ENCODE results near the gene STAC2.

Gene STAC2

DNA sequence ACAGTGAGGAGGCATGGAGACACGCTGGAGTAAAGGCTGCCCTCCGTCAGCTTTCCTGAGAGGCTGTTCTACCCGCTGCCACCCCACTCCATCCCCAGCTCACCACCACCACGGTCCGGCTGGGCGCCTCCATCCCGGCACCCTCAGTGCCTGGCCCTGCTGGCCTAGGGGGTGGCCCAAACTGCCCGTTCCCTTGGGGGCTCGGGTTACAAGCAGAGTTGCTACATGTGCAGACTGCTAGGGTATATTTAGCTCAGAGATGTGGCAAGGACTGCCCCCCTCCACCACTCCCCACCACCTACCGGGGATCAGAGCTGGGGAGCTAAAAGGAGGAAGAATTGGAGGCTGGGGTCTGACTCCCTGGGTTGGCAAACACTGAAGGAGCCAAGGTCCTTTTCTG, 32.4 kb downstream of the STAC2 start:
- Histone ChIP-seq H3K36me3 (replicated peaks; ENCODE audit: insufficient read depth, low read length) (0 out of 2 replicates have a peak, but pooled peaks cover 3% of the 10 kb centered on the region), H3K27ac (ENCODE audit: low read length) (no peak overlapping the region), H3K79me2 (ENCODE audit: low read length) (peaks cover 57% of the 10 kb centered on the region), H3K27me3 (replicated peaks; ENCODE audit: insufficient read depth, low read length) (no peaks in the 10 kb centered on the region), H3K9me3 (replicated peaks; ENCODE audit: insufficient read depth, low read length) (no peaks in the 10 kb centered on the region), H4K20me1 (ENCODE audit: insufficient read depth, low read length) (no peaks in the 10 kb centered on the region), H3K9me2 (replicated peaks; ENCODE audit: insufficient read depth, low read length) (no peaks in the 10 kb centered on the region), H3K4me2 (ENCODE audit: low read depth, low read length) (no peak overlapping the region), H3F3A (ENCODE audit: insufficient read depth, low read length) (peaks cover 14% of the 10 kb centered on the region), H3K4me3 (ENCODE audit: low read length) (no peak overlapping the region), H3K4me1 (ENCODE audit: low read length) (peaks cover 25% of the 10 kb centered on the region), H2AFZ (ENCODE audit: low read length) (no peak overlapping the region), H3K9ac (ENCODE audit: low read length) (no peak overlapping the region)
- DNase-seq: no peak
- TF ChIP-seq EZH2phosphoT487 (IDR thresholded peaks at IDR 0.05; ENCODE audit: low read length) (no peak), EZH2 (optimal IDR thresholded peaks at IDR 0.05; ENCODE audit: low read depth, low read length) (no peak)
- TF ChIP-seq, protein P1, sequence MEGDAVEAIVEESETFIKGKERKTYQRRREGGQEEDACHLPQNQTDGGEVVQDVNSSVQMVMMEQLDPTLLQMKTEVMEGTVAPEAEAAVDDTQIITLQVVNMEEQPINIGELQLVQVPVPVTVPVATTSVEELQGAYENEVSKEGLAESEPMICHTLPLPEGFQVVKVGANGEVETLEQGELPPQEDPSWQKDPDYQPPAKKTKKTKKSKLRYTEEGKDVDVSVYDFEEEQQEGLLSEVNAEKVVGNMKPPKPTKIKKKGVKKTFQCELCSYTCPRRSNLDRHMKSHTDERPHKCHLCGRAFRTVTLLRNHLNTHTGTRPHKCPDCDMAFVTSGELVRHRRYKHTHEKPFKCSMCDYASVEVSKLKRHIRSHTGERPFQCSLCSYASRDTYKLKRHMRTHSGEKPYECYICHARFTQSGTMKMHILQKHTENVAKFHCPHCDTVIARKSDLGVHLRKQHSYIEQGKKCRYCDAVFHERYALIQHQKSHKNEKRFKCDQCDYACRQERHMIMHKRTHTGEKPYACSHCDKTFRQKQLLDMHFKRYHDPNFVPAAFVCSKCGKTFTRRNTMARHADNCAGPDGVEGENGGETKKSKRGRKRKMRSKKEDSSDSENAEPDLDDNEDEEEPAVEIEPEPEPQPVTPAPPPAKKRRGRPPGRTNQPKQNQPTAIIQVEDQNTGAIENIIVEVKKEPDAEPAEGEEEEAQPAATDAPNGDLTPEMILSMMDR (IDR thresholded peaks at IDR 0.05; ENCODE audit: low read length): no peak

DNA sequence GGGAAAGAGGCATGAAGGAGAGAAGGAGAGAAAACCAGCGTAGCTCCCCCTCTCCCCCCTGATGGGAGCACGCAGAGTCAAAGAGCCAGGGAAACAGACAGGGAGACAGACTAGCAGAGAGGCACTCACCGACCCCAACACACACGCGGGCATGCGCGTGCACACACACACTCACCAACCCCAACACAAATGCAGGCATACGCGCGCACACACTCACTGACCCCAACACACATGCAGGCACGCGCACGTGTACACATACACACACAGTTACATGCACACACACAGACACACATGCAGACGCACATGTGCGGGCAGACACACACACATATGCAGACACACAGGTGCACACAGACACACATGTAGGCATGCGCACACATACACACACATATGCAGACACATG, 32.8 kb downstream of the STAC2 start:
- Histone ChIP-seq H3K9me2 (replicated peaks; ENCODE audit: insufficient read depth, low read length) (no peaks in the 10 kb centered on the region), H3K36me3 (replicated peaks; ENCODE audit: insufficient read depth, low read length) (0 out of 2 replicates have a peak, but pooled peaks cover 3% of the 10 kb centered on the region), H4K20me1 (ENCODE audit: insufficient read depth, low read length) (no peaks in the 10 kb centered on the region), H3K27me3 (replicated peaks; ENCODE audit: insufficient read depth, low read length) (no peaks in the 10 kb centered on the region), H3K79me2 (ENCODE audit: low read length) (peaks cover 58% of the 10 kb centered on the region), H3K27ac (ENCODE audit: low read length) (no peak overlapping the region), H3K4me1 (ENCODE audit: low read length) (peaks cover 25% of the 10 kb centered on the region), H3K9me3 (replicated peaks; ENCODE audit: insufficient read depth, low read length) (no peaks in the 10 kb centered on the region), H3K9ac (ENCODE audit: low read length) (no peak overlapping the region), H3K4me2 (ENCODE audit: low read depth, low read length) (no peak overlapping the region), H3K4me3 (ENCODE audit: low read length) (no peak overlapping the region), H2AFZ (ENCODE audit: low read length) (no peak overlapping the region), H3F3A (ENCODE audit: insufficient read depth, low read length) (peaks cover 9% of the 10 kb centered on the region)
- DNase-seq: no peak
- TF ChIP-seq EZH2 (optimal IDR thresholded peaks at IDR 0.05; ENCODE audit: low read depth, low read length): no peak
- no peak for TF ChIP-seq EZH2phosphoT487 (IDR thresholded peaks at IDR 0.05; ENCODE audit: low read length)
- TF ChIP-seq, protein P1 (IDR thresholded peaks at IDR 0.05; ENCODE audit: low read length): no peak

DNA sequence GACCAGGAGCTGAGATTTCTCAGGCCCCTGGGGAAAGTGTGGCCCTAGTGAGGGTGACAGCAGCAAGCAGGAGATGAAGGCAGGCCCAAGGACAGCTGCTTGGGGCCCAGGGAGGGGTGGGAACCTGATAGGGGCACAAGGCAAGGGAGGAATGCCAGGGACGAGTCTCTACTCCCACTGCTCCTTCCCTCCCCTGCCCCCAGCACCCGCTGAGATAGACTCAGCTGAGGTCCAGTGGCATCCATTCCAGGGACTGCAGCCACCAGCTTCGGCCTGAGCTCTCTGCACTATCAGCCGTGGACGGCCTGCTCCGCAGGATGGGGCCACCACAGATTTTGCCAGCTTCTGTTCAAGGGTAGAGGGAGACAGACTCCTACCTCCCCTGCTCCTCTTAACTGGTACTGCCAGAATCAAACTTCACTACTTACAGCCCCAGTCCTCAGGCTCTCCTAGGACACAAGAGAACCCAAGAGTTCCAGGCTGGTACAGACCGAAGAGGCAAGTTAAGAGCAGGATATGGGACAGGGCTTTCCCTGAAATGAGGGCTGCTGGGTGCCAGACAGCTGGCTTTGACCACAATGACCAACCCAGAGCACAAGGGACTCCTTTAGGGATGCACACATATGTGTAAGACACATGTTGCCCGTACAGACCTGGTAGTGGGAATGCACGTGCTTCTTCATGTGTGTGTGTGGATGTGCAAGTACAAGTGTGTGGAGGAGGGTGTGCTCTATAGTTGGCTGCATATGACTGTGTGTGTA, 33.8 kb downstream of the STAC2 start:
- Histone ChIP-seq H3K9me3 (replicated peaks; ENCODE audit: insufficient read depth, low read length) (no peaks in the 10 kb centered on the region), H3F3A (ENCODE audit: insufficient read depth, low read length) (peaks cover 8% of the 10 kb centered on the region), H3K4me2 (ENCODE audit: low read depth, low read length) (no peak overlapping the region), H3K36me3 (replicated peaks; ENCODE audit: insufficient read depth, low read length) (peaks cover 3% of the 10 kb centered on the region; the same call in 1 of the 2 replicates), H3K27me3 (replicated peaks; ENCODE audit: insufficient read depth, low read length) (no peaks in the 10 kb centered on the region), H3K27ac (ENCODE audit: low read length) (no peak overlapping the region), H4K20me1 (ENCODE audit: insufficient read depth, low read length) (no peaks in the 10 kb centered on the region), H2AFZ (ENCODE audit: low read length) (no peak overlapping the region), H3K4me1 (ENCODE audit: low read length) (peaks cover 25% of the 10 kb centered on the region), H3K9me2 (replicated peaks; ENCODE audit: insufficient read depth, low read length) (no peaks in the 10 kb centered on the region), H3K4me3 (ENCODE audit: low read length) (no peak overlapping the region), H3K79me2 (ENCODE audit: low read length) (peaks cover 58% of the 10 kb centered on the region), H3K9ac (ENCODE audit: low read length) (no peak overlapping the region)
- TF ChIP-seq EZH2phosphoT487 (IDR thresholded peaks at IDR 0.05; ENCODE audit: low read length) (no peak), EZH2 (optimal IDR thresholded peaks at IDR 0.05; ENCODE audit: low read depth, low read length) (no peak)
- TF ChIP-seq, protein P1 (IDR thresholded peaks at IDR 0.05; ENCODE audit: low read length): no peak
- DNase-seq: no peak

Measured in MM.1S (cell line).